SK-N-SH treated with all-trans-retinoic acid at 6 μM for 48 hours (cell line): ENCODE results near the gene NOTCH3.

ENCODE experiments used
- ARNTL ChIP-seq: fragments of 450-650 bp; formaldehyde crosslinking; IDR thresholded peaks from 2 replicates; pipeline ENCODE4 v1.5.0; 2020; ENCODE audit warnings: low read depth, mild to moderate bottlenecking, moderate library complexity, borderline replicate concordance
- BACH2 ChIP-seq: fragments of 250-450 bp; sonication (Bioruptor Pico); IDR thresholded peaks from 2 replicates; pipeline ENCODE4 v1.9.0; 2021; ENCODE audit warnings: mild to moderate bottlenecking, borderline replicate concordance
- CSDC2 ChIP-seq: fragments of 250-450 bp; sonication (Bioruptor Pico); IDR thresholded peaks from 2 replicates; pipeline ENCODE4 v1.5.0; 2020; ENCODE audit warnings: mild to moderate bottlenecking, moderate library complexity
- GLIS3 ChIP-seq: fragments of 250-450 bp; sonication (Bioruptor Pico); IDR thresholded peaks from 2 replicates; pipeline ENCODE4 v1.5.0; 2020; ENCODE audit warnings: mild to moderate bottlenecking, moderate library complexity
- OSR1 ChIP-seq: fragments of 250-450 bp; sonication (Bioruptor Pico); IDR thresholded peaks from 2 replicates; pipeline ENCODE4 v1.8.0; 2022; ENCODE audit warnings: moderate library complexity, mild to moderate bottlenecking, inconsistent platforms
- TCF4 ChIP-seq: fragments of 250-450 bp; sonication (Bioruptor Pico); IDR thresholded peaks from 2 replicates; pipeline ENCODE4 v1.8.0; 2021; ENCODE audit warnings: mild to moderate bottlenecking, moderate library complexity, borderline replicate concordance
- ZFP3 ChIP-seq: fragments of 250-450 bp; sonication (Bioruptor Pico); IDR thresholded peaks from 2 replicates; pipeline ENCODE4 v1.5.0; 2020; ENCODE audit warnings: mild to moderate bottlenecking, moderate library complexity
- ZFP30 ChIP-seq: fragments of 450-650 bp; formaldehyde crosslinking; IDR thresholded peaks from 2 replicates; pipeline ENCODE4 v1.5.0; 2022; ENCODE audit warnings: mild to moderate bottlenecking, moderate library complexity
- ZNF565 ChIP-seq: fragments of 450-650 bp; formaldehyde crosslinking; conservative IDR thresholded peaks from 2 replicates; pipeline ENCODE4 v1.5.0; 2020; ENCODE audit warnings: low read depth, mild to moderate bottlenecking, moderate library complexity
- ZNF70 ChIP-seq: fragments of 450-650 bp; formaldehyde crosslinking; IDR thresholded peaks from 2 replicates; pipeline ENCODE4 v1.5.0; 2020; ENCODE audit warnings: mild to moderate bottlenecking, moderate library complexity
- ZNF8 ChIP-seq: fragments of 450-650 bp; formaldehyde crosslinking; IDR thresholded peaks from 2 replicates; pipeline ENCODE4 v1.5.0; 2020; ENCODE audit warnings: mild to moderate bottlenecking, moderate library complexity
- TF ChIP-seq, protein P1 (sequence below): fragments of 250-450 bp; sonication (Bioruptor Pico); IDR thresholded peaks from 2 replicates; pipeline ENCODE4 v1.5.1; 2020; ENCODE audit warnings: low read depth, mild to moderate bottlenecking, moderate library complexity
- TF ChIP-seq, protein P2 (sequence below): fragments of 250-450 bp; sonication (Bioruptor Pico); IDR thresholded peaks from 2 replicates; pipeline ENCODE4 v1.5.0; 2020; ENCODE audit warnings: mild to moderate bottlenecking, moderate library complexity

DNA sequence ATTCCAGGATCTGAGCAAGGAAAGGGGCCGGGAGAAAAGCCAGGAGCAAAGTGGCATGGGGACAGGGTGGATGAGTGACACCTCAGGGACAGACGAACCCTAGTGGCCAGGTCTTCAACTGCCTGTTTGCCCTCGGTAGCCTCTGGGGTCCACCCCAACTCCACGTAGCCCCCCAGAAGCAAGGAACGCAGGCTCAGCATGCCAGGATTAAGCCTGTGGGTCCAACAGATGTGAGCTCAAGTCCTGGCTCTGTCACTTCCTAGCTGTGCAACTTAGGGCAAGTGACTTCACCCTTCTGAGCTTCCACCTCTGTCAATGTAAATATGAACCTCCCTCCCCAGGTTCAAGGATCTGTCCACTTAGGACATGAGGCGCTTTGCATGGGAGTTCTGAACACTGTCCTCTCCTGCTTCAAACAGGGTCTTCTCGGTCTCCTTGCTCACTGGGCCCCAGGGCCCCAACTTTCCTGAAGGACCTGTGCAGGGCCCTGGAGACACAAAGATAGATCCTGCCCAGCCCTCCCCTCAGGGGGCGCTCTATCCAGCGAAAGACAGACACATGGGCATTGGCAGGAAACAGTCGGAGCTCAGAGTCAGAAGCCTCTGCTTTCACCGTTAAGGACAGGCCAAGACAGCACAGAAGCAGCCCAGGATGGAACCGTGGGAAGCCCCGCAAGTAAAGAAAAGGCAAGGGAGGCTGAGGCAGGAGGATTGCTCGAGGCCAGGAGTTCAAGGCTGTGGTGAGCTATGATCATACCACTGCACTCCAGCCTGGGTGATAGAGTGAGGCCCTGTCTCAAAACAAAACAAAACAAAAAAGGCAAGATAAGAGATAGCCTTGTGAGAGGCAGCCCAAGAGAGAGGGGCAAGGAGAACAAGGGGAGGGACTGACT, 80.4 kb downstream of the NOTCH3 start:
- no peak for TF ChIP-seq GLIS3 (CRISPR knock-in tag)
- TF ChIP-seq OSR1 (CRISPR knock-in tag): no peak
- TF ChIP-seq, protein P1, sequence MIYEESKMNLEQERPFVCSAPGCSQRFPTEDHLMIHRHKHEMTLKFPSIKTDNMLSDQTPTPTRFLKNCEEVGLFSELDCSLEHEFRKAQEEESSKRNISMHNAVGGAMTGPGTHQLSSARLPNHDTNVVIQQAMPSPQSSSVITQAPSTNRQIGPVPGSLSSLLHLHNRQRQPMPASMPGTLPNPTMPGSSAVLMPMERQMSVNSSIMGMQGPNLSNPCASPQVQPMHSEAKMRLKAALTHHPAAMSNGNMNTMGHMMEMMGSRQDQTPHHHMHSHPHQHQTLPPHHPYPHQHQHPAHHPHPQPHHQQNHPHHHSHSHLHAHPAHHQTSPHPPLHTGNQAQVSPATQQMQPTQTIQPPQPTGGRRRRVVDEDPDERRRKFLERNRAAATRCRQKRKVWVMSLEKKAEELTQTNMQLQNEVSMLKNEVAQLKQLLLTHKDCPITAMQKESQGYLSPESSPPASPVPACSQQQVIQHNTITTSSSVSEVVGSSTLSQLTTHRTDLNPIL: no peak
- no peak for TF ChIP-seq ZNF70 (CRISPR knock-in tag)
- no peak for TF ChIP-seq ZFP30 (CRISPR knock-in tag)
- no peak for TF ChIP-seq CSDC2 (CRISPR knock-in tag)
- TF ChIP-seq, protein P2, sequence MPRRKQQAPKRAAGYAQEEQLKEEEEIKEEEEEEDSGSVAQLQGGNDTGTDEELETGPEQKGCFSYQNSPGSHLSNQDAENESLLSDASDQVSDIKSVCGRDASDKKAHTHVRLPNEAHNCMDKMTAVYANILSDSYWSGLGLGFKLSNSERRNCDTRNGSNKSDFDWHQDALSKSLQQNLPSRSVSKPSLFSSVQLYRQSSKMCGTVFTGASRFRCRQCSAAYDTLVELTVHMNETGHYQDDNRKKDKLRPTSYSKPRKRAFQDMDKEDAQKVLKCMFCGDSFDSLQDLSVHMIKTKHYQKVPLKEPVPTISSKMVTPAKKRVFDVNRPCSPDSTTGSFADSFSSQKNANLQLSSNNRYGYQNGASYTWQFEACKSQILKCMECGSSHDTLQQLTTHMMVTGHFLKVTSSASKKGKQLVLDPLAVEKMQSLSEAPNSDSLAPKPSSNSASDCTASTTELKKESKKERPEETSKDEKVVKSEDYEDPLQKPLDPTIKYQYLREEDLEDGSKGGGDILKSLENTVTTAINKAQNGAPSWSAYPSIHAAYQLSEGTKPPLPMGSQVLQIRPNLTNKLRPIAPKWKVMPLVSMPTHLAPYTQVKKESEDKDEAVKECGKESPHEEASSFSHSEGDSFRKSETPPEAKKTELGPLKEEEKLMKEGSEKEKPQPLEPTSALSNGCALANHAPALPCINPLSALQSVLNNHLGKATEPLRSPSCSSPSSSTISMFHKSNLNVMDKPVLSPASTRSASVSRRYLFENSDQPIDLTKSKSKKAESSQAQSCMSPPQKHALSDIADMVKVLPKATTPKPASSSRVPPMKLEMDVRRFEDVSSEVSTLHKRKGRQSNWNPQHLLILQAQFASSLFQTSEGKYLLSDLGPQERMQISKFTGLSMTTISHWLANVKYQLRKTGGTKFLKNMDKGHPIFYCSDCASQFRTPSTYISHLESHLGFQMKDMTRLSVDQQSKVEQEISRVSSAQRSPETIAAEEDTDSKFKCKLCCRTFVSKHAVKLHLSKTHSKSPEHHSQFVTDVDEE (CRISPR knock-in tag): no peak
- TF ChIP-seq BACH2 (CRISPR knock-in tag): no peak
- no peak for TF ChIP-seq ZNF565 (CRISPR knock-in tag)
- no peak for TF ChIP-seq TCF4 (CRISPR knock-in tag)
- TF ChIP-seq ARNTL (CRISPR knock-in tag): no peak
- TF ChIP-seq ZNF8 (CRISPR knock-in tag): no peak
- TF ChIP-seq ZFP3: no peak
